KG1 (cell line): ENCODE measurements around the gene ANGPTL2.
"Not testable (repeated sequence)": the region's sequence is repeated elsewhere in the genome, so short reads cannot be mapped to it uniquely, and the experiment has no call there.

Source experiments
- DNase-seq: peaks from one replicate; lab custom pipeline; 2025; lab: John Stamatoyannopoulos, UW

Gene ANGPTL2

DNA sequence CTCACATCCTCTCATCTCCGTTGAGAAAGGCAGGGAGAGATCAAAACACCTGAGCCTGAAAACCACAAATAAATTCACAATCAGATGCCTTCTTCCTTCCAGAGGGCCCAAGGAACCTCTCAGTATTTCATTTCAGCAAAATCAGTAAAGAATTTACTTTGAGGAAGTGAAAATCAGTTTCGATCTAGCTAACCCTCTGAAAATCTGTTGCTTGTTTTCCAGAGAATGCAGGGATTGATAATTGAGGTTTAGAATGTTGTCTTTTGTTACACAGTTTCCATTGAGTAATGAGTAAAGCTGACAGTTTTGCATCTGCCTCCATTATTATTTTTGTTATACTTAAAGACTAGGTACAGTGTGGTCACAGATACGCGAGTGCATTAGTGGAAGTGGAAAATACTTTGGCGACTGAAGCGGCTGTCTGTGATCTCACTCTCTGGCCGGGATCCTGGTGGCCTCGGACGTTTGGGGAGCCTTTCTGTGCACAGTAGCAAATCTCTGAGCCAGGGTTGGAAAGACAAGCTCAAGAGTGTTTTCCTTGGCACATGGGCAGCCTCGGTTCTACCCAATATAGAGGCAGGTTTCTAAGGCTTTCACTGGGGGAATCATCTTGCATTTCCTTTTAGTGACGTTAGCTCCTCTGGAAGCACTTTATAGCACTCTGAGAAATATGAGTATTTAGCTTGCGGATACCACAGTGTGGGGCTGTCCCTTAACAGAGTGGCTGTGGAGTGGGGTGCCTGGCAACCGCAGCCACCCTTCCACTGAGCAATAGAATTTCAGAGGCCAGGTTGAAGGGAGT, 32.2 kb upstream of the ANGPTL2 start:
- no peak for DNase-seq

DNA sequence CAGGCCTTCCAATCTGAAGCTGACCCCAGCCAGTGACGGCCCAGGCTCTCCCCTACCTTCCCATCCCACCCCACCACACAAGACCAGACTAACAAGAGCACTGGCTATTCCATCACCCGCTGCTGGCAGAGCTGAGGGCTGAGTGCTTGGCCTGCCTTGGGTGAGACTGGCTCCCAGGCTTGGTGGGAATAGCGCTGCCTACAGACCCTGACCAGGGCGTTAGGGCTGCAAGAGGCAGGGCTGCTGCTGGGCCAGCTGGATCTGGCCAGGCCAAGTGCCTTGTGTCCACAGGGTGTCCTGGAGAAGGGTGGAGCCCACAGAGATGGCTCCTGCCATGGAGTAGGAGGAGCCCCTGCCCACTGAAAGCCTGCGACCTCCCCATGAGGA, 31.6 kb upstream of the ANGPTL2 start:
- no peak for DNase-seq

DNA sequence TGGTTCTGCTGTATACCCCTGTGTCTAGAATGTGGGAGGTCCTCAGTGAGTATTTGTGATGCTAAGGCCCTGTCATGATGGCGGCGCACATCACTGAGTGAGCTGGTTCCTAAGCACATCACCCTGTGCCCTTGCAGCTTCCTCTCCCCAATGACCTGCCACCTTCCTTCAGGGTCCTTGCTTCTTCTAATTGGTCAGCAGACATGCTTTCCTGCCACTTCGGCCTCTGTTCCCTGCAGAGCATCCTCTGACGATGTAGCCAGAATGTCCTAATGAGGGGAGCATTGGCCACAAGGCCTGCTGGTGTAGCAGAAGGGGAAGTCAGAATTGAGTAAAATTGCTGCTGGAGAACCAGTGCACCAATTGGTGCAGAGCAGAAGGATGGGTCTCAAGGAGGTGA, 31.1 kb upstream of the ANGPTL2 start:
- no peak for DNase-seq

DNA sequence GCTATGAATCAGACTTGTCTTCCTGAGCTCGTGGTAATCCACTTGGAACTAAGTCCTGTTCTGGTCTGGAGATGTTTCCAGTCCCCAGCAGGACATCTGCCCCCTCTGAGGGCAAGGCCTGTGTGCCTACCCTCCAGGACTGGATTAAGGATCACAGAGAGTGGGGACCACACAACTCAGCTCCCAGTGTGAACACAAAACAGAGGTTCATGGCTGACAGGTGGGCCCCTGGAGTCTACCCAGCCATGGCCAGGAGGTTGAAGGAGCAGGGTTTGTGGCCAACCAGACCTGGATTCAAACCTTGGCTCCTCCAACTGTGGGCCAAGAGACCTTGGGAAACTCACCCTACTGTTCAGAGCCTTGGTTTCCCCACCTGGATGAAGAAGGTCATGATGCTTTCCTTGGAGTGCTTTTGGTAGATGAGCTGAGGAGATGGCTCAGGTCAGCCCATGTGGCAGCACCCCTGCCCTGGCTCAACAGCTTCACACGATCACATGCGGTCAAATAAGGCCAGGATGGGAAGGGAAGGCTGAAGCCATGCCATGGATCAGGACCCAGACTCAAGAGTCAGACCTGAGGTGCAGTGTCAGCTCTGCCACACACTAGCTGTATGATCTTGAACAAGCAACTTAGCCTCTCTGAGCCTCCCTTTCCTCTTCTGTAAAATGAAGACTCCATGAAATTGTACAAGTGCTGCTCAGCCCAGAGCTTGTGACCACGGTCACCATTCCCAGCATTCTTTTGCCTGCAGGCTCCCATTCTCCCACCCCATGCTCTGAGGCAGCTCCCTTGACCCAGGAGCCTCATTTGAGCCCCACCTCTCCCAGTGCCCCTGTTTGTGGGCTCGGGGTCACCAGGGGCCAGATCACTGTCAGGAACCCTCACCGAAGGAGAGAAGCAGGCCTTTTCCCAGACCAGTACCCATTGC, 27.3 kb upstream of the ANGPTL2 start:
- DNase-seq: no peak

DNA sequence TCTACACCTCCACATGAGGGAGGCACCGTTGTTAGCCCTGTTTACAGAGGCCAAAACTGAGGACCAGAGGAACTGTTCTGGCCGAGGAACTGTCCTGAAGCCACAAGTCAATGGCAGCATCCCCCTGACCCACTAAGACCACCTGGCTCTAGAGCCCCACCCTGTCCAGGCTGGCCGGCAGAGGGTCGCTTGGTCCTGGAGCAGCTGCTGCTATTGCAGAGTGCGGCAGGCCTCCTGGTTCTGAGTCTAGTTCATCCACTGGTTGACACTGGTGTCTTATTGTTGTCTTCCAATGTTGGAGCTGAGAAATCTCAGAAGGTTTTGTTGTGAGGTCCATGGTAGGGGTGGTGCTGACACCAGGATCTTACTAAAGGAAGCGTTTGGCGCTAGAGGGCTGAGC, 26.6 kb upstream of the ANGPTL2 start:
- DNase-seq: no peak

DNA sequence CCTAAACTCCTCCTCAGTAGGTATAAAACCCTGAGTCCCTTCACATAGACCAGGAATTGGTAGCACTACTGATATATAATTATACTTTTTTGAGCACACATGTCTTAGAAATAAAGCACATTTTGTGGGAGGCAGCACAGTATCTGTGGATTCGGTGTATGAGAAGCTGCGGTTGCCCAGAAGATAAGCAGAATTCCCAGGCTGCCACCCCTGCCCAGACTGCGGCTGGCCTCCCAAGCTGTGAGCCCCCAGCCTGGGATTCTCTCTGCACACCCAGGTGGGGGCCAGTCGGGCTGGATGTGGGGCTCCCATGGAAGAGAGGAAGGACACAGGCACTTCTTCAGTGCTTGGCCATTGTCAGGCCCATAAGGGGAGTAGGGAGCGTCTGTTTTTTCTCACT, 25.6 kb upstream of the ANGPTL2 start:
- DNase-seq: no peak

DNA sequence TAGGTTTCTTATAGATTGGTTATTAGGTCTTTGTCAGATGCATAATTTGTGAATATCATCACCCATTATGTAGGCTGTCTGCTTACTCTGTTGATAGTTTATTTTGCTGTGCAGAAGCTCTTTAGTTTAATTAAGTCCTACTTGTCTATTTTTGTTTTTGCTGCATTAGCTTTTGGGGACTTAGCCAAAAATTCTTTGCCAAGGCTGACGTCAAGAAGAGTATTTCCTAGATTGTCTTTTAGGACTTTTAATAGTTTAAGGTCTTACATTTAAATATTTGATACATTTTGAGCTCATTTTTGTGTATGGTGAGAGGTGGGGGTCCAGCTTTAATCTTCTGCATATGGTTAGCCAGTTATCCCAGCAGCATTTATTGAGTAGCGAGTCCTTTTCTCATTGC, 24.8 kb upstream of the ANGPTL2 start:
- no peak for DNase-seq

DNA sequence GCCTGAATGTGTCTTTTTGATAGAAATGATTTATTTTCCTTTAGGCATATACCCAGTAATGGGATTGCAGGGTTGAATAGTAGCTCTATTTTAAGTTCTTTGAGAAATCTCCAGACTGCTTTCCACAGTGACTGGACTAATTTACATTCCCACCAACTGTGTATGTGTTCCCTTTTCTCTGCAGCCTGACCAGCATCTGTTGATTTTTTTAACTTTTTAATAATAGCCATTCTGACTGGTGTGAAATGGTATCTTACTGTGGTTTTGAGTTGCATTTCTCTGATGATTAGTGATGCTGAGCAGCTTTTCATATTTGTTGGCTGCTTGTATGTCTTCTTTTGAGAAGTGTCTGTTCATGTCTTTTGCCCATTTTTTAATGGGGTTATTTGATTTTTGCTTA, 24.4 kb upstream of the ANGPTL2 start:
- DNase-seq: not testable (repeated sequence)

DNA sequence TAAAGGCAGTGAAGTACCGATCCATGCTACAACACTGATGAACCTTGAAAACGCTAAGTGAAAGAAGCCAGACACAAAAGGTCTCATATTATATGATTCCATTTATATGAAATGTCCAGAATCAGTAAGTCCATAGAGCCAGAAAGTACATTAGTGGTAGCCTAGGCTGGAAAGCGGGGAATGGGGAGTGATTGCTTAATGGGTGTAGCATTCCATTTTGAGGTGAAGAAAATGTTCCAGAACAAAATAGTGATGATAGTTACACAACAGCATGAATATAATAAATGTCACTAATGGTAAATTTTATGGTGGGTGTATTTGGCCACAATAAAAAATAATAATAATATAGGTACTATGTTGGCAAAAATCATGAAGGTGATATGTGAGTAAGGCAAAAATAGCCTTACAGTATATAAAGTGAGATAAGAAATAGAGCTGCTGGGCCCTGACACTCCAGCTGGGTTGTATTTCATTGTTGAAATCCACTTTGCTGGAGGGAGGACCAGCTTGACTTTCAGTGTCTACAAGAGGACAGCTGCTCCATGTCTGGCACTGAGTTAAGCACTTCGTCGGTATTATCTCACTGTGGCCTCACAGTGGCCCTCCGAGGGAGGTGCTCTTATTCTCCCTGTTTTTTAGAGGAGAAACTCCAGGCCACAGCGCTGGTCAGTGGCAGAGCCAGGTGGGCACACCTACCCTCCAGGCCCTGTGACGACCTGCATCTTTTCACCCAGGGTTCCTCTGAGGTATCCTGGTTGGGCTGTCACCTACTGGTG, 22.4 kb upstream of the ANGPTL2 start:
- DNase-seq: no peak

DNA sequence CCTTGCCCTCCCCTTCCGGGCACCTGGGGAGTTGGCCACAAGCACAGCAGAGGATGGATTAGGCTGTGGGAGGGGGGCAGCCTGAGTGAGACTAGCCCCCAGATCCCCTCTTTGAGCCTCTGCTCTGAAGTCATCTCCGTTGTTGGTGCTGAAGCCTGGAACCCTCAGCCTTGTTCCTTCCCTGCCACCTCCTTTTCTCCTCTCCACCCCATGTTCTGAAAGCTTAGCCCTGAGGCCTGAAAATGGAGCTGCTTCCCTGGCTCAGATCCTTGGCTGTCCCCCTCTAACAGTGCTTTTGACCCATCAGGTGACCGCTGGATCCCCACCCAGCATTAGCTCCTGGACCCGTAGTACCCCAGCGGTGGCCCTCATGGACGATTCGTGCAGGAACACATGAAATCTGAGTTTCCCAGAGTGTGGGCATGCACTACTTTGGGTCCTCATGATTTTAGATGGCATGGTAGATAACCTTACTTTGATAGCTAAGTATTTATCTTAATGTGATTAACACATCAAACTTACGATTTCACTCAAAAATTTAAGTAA, 21.6 kb upstream of the ANGPTL2 start:
- DNase-seq: no peak

DNA sequence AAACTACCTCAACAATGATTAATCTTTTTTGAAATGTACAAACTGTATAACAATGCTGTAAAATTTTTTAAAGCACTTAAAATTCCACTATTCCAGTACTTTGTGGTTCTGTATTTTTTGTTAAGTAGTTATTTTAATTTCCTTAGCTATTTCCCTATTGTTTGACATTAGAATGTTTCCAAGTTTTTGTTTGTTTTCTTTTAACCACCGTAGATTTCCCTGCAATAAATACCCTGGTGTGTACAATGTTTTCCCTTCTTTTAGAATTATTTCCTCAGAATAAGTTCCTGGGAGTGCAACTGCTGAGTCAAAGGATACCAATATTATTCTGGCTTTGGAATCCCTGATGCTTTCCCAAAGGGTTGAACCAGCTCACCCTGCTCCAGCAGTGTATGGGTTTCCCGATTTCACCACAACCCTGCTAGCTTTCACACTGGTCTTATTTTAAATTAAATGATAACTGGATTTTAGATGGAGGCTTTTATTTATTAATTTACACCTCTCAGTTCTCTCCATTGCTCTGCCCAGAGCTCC, 20.6 kb upstream of the ANGPTL2 start:
- DNase-seq: no peak

DNA sequence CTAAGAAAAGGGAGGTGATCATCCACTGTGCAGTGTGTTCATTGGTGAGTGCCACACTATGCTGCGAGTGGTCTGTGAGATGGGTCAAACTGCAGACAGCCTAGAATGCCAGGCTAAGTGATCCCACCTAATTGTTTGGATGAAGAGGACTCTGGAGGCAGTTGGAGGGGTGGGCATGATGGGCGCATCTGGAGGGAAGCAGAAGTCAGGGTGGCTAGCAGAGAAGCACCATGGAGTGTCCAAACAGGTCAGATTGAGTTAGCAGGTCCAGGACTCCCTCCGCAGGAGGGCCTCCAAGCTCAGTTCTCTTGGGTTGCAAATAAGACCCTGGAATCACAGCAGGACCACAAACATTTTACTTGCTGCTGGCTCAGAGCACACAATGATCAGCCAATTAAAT, 19.9 kb upstream of the ANGPTL2 start:
- no peak for DNase-seq

DNA sequence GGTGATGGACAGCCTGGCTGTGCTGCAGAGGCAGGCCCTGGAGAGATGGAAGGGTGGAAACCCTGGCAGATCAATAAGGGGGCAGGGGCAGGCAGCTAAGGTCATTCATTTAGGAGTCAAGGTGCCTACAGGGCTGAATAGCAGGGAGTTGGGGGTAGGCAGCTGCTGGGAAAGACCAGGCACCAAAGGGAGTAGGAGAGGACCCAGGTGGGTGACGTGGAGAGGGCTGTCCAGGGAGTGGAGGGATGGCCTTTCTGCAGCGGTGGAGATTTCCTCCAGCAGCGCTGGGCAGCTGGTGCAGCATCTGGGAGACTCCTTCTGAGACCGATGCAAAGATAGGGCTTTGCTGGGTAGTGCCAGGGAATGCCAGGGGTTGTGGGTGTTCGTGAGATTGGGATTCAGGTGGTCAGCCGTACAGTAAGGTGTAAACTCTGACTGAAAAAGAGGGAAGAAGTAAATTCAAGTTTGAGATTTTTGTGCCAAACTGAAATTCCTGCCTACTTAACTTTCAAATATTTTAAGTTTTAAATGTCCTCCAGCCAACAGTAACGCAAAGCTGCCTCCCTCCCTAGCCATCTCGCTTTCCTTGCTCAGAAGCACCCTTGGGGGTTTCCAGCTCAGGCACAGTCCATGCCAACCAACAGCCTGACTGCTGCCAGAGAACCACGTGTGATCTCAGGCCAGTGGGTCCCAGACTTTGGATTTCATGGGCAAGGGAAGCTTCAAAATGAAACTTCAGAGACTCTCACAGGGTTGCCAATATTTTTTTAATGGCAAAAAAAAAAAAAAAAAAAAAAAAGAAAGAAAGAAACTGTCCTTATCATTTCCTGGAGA, 18.6 kb upstream of the ANGPTL2 start:
- no peak for DNase-seq

DNA sequence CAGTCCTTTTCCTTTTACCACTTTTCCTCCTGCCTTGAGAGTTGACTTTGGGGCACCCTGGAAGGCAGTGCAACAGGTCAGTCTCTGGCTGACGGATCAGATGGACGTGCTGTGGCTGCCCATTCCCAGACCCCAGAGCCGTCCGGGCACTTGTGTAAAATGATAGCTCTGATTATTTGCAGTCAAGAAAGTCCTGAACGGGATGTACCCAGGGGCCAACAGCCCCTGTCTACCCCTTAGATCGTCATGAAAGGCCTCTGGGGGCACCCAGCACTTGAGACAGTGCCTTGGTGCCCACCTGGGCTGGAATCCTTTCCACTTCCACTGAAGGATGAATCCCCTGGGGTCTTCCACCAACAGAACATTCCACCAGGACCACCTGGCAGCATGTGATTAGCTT, 17.7 kb upstream of the ANGPTL2 start:
- DNase-seq: no peak

DNA sequence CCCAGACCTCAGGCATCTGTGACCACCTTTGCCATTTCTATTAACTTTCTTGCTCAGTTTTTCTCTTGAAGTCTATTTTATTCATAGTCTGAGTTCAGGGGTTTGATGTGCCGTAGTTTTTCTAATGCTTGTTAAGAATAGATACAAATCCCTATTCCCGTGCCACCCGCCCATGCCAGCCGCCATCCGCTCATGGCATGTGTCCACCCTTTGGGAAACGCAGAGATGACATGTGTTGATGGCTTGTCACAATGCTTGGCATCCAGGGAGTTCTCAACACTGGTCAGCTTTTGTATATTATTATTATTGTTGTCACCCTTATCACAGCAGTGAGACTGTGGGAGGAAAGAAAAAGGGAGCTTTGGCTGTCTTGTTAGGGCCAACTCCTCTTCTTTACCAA, 17.3 kb upstream of the ANGPTL2 start:
- no peak for DNase-seq

DNA sequence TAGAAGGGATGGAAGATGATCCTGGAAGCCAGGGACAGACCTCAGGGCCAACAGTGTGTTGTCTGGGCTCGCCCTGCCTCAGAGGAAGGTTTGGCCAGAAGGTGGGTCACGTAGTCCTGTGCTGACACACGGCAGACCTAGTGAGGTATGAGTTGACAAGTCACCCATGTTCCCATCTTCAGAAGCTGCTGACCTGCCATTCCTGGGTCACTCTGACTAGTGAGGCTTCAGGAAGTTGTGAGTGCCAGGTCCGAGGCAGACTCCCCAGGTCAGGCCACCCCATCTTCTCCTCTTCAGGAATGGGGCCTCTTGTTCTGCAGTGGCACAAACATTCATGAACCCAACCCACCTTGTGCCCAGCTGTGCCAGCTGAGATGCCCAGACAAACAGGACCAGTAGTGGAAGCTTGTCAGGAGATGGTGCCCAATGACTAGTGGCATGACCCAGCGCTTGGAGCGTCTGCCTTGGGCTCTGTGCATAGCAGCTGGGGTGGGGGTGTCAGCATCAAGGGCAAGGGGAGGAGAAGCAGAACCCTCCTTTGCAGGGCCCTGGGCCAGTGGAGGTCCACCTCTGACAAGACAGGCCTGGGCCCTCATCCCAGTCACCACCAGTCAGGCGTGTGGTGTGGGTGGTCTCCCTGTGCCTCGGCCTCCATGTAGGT, 16.8 kb upstream of the ANGPTL2 start:
- no peak for DNase-seq

DNA sequence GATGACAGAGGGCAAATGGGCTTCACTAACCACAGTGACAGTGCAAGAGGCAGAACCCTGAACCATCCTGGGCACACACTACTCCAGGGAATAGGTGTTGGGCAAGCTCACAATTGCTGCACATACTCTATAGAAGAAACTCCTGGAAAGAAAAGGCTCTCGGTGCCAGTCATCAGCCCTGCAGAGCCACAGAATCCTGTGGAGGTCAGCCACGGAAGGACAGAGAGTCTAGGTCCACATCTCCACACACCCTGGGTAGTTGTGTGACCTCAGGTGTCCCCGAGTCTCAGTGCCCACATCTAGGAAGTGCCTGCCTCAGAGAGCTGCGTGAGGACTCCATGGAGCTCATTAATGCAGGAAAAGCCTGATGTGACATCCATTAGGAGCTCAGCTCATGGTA, 16.0 kb upstream of the ANGPTL2 start:
- no peak for DNase-seq

DNA sequence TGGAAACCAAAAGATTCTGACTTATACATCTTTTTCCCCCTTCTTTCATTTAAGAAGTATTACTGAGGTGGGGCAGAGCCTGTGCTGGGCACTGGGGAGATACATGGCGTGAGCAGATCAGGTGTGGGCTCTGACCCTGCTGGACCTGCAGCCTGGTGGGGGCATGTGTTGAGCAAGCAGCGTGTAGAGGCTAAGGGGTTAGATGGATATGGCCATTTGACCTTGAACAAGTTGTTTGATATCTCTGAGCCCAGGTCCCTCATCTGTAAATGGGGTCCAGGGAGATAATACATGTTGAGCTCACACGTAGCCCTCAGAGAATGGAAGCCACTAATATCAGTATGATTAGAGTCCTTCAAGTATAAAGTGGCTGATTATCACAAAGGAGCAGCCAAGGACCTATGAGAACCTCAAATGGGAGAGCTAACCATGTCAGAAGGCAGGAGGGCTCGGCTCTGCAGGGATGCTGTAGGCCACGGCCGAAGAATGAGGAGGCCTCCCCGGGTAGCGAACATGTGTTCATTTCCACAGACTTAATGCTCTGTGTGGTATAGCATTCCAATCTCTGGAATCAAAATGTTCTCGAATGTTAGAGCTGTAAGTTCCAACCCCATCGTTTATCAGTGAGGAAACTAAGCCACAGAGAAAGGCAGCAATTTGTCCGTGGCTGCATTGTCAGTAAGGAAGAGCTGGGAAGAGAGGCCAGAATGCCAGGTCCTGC, 15.4 kb upstream of the ANGPTL2 start:
- no peak for DNase-seq

DNA sequence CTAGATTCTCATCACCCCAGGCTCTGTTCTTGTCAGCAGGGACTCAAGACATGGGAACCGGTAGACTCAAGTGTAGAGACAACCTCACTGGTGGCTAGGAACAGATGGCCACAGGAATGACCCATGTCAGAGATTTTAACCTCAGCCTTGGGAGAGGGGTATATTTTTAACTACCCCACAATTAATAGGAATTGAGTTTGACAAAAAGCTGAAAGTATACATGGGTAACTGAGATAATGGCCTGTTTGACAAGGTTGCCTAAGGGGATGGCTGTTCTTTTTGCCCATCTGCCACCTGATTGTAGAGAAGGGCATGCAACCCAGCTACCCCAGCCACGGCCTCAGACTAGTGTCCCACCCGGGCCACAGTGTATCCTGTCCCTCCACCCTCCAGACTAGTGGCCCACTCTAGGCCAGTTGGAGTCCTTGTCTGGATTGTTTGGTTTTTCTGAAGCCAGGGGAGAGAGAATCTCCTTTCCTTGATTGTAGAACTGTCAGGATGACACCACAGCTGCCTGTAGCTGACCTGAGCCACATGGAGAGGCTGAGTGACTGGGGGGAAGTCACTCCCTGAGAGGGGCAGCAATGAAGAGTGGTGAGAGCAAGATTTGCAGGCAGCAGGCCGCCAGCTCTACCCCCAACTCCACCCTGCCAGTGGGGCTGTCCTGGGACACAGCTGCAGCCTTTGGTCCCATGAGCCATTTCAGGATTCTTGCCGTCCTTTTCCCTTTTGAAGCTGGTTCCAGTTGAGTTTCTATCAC, 14.6 kb upstream of the ANGPTL2 start:
- no peak for DNase-seq
